Fibroblast of upper back skin (primary cell): ENCODE measurements around the gene PEX5L.

Source experiments
- DNase-seq: peaks from one replicate; pipeline ENCODE4 v3.0.0-alpha.2; 2013

The PEX5L gene

GRCh38 chr3:179953993-179954870 lies 82.5 kb downstream of the PEX5L start:
- DNase-seq = no peak

- DNase-seq = no peak
Measured at GRCh38 chr3:179950840-179951239, 85.9 kb downstream of the PEX5L start.

- DNase-seq = no peak
Measured at GRCh38 chr3:179949869-179950268, 86.9 kb downstream of the PEX5L start.

GRCh38 chr3:179949412-179949811 lies 87.3 kb downstream of the PEX5L start:
- no peak for DNase-seq

- DNase-seq = no peak
Measured at GRCh38 chr3:179948740-179949139, 88.0 kb downstream of the PEX5L start.

GRCh38 chr3:179945569-179945968 lies 91.2 kb downstream of the PEX5L start:
- no peak for DNase-seq

GRCh38 chr3:179943117-179943880 lies 93.4 kb downstream of the PEX5L start:
- no peak for DNase-seq

GRCh38 chr3:179942553-179943075 lies 94.1 kb downstream of the PEX5L start:
- no peak for DNase-seq

- DNase-seq = no peak
Measured at GRCh38 chr3:179935710-179936109, 101.0 kb downstream of the PEX5L start.

GRCh38 chr3:179933914-179934313 lies 102.8 kb downstream of the PEX5L start:
- no peak for DNase-seq

GRCh38 chr3:179933080-179933479 lies 103.7 kb downstream of the PEX5L start:
- no peak for DNase-seq

- DNase-seq = no peak
Measured at GRCh38 chr3:179932674-179933073, 104.1 kb downstream of the PEX5L start.

GRCh38 chr3:179929091-179929529 lies 107.6 kb downstream of the PEX5L start:
- peak; percentile 67 for DNase-seq

GRCh38 chr3:179927191-179927590 lies 109.5 kb downstream of the PEX5L start:
- DNase-seq = no peak

- DNase-seq = no peak
Measured at GRCh38 chr3:179921951-179922350, 114.8 kb downstream of the PEX5L start.

- no peak for DNase-seq
Measured at GRCh38 chr3:179921500-179921899, 115.2 kb downstream of the PEX5L start.

GRCh38 chr3:179907784-179908482 lies 128.8 kb downstream of the PEX5L start:
- no peak for DNase-seq

GRCh38 chr3:179902061-179902460 lies 134.7 kb downstream of the PEX5L start:
- no peak for DNase-seq

- peak; percentile 49 for DNase-seq
Measured at GRCh38 chr3:179898024-179898423, 138.7 kb downstream of the PEX5L start.

GRCh38 chr3:179897231-179897630 lies 139.5 kb downstream of the PEX5L start:
- no peak for DNase-seq

- DNase-seq = no peak
Measured at GRCh38 chr3:179896507-179896906, 140.2 kb downstream of the PEX5L start.

- DNase-seq = no peak
Measured at GRCh38 chr3:179895330-179895729, 141.4 kb downstream of the PEX5L start.

- no peak for DNase-seq
Measured at GRCh38 chr3:179887295-179887943, 149.3 kb downstream of the PEX5L start.
